ENCODE data around the gene SNX9.

GRCh38 chr6:157785636-157786035 lies 37.4 kb upstream of the SNX9 start:
- TF ChIP-seq FOXM1 (IDR thresholded peaks at IDR 0.05; ENCODE audit: borderline replicate concordance, low read depth) (no peak), USF1 (IDR thresholded peaks at IDR 0.05) (no peak), EP300 (IDR thresholded peaks at IDR 0.05; ENCODE audit: borderline replicate concordance) (no peak), CREB1 (IDR thresholded peaks at IDR 0.05; ENCODE audit: low read depth) (no peak), MAX (IDR thresholded peaks at IDR 0.05) (no peak), REST (IDR thresholded peaks at IDR 0.05; ENCODE audit: low read depth) (no peak)

All from Ishikawa (cell line).